ENCODE data around the gene SPOCK1. TPM values are rescaled to one million over a fixed set of nuclear protein-coding genes. Genes with fewer than 3 reads are reported as not detected.

Gene SPOCK1
- total and polyA plus RNA-seq, 2 of the 4 experiments (the other 2 are of a cell fraction), result 5.0 to 20.3 TPM

GRCh38 chr5:137218896-137219295, 280.2 kb downstream of the SPOCK1 start:
- POLR2A ChIA-PET (ENCODE audit: unreplicated experiment), result no interaction called here
- Histone ChIP-seq H2AFZ (replicated peaks; ENCODE audit: low read length, poor library complexity) (no peak overlapping the region), H3K27ac (ENCODE audit: insufficient read depth, low read length) (no peak overlapping the region), H3K9me1 (ENCODE audit: insufficient read depth, low read length) (no peaks in the 10 kb centered on the region), H3K23ac (ENCODE audit: low read depth, low read length) (no peak overlapping the region), H4K20me1 (ENCODE audit: insufficient read depth, low read length) (no peaks in the 10 kb centered on the region), H2BK15ac (ENCODE audit: low read depth, low read length) (no peak overlapping the region), H3K9me3 (ENCODE audit: control insufficient read depth, insufficient read depth, low read length) (no peaks in the 10 kb centered on the region), H3K18ac (ENCODE audit: low read depth, low read length) (no peak overlapping the region), H4K8ac (ENCODE audit: low read depth in 2 of 2, low read length in 2 of 2) (no peak overlapping the region), H2AK9ac (replicated peaks; ENCODE audit: low read depth, low read length, poor library complexity) (no peak overlapping the region), H4K91ac (ENCODE audit: insufficient read depth, low read depth, low read length) (no peak overlapping the region), H3K36me3 (ENCODE audit: control insufficient read depth, insufficient read depth, low read length) (no peaks in the 10 kb centered on the region), H3K9ac (ENCODE audit: low read depth, low read length) (no peak overlapping the region), H2BK20ac (ENCODE audit: low read depth, low read length) (no peak overlapping the region), H3K4ac (ENCODE audit: low read depth, low read length) (no peak overlapping the region), H4K5ac (ENCODE audit: low read depth, low read length) (no peak overlapping the region), H3K4me2 (ENCODE audit: low read depth, low read length) (no peak overlapping the region), H3K4me3 (ENCODE audit: insufficient read depth, low read depth, low read length) (no peak overlapping the region), H3K4me1 (ENCODE audit: control insufficient read depth, insufficient read depth, low read length) (0 out of 2 replicates have a peak, but pooled peaks cover 2% of the 10 kb centered on the region), H3K27me3 (ENCODE audit: control insufficient read depth, insufficient read depth, low read length) (no peaks in the 10 kb centered on the region), H2BK120ac (ENCODE audit: low read depth, low read length) (no peak overlapping the region), H3K56ac (ENCODE audit: extremely low read depth, insufficient read depth, low read length) (no peak overlapping the region), H3K79me1 (ENCODE audit: low read depth in 1 of 2, low read length in 2 of 2) (no peaks in the 10 kb centered on the region), H2BK5ac (ENCODE audit: low read depth, low read length, poor library complexity, severe bottlenecking) (no peak overlapping the region), H2AK5ac (ENCODE audit: low read depth, low read length) (no peak overlapping the region), H3K14ac (replicated peaks; ENCODE audit: low read depth, low read length) (no peak overlapping the region)
- CTCF ChIA-PET, result interaction anchor here (0.8 to 1.0 kb wide), 2 partner anchors 29 to 340 kb away, joined by 3 read pairs; no protein-coding TSS in a partner anchor
- no CpG with 5 or more reads among the region's 1 CpG for WGBS, 2 experiments (ENCODE audit: extremely low coverage in 2 of 2, insufficient read length in 1 of 2)
- dilution Hi-C loops (cut with HindIII; ENCODE audit: low sequenced_read_pairs, unreplicated experiment), result no loop called here
- in situ Hi-C loops (cut with MboI; ENCODE audit: low sequenced_read_pairs), result no loop called here
- intact Hi-C loops (cut with micrococcal nuclease), result no loop called here
- ATAC-seq (ENCODE audit: low read depth), result no peak
- BruUV-seq (replicated peaks), result no TSS peak
- DNase-seq, result no peak
- TF ChIP-seq ELK1 (IDR thresholded peaks at IDR 0.05; ENCODE audit: borderline replicate concordance, low read depth, low read length) (no peak), BHLHE40 (IDR thresholded peaks at IDR 0.05; ENCODE audit: low read depth, low read length) (no peak), USF2 (IDR thresholded peaks at IDR 0.05; ENCODE audit: low read depth, low read length) (no peak), MAFK (IDR thresholded peaks at IDR 0.05; ENCODE audit: low read depth, low read length) (no peak), RAD21 (IDR thresholded peaks at IDR 0.05; ENCODE audit: low read length) (no peak), NFE2L2 (IDR thresholded peaks at IDR 0.05; ENCODE audit: low read depth, low read length) (no peak), CHD1 (IDR thresholded peaks at IDR 0.05; ENCODE audit: low read depth, low read length) (no peak), SMC3 (IDR thresholded peaks at IDR 0.05; ENCODE audit: low read depth, low read length) (no peak), POLR2A (IDR thresholded peaks at IDR 0.05; ENCODE audit: low read depth, low read length) (no peak), RCOR1 (IDR thresholded peaks at IDR 0.05; ENCODE audit: insufficient replicate concordance, low read length) (no peak), RFX5 (IDR thresholded peaks at IDR 0.05; ENCODE audit: low read depth, low read length) (no peak), FOS (IDR thresholded peaks at IDR 0.05; ENCODE audit: low read depth, low read length) (no peak), CEBPB (IDR thresholded peaks at IDR 0.05; ENCODE audit: low read depth, low read length) (no peak), MXI1 (IDR thresholded peaks at IDR 0.05; ENCODE audit: borderline replicate concordance, low read depth, low read length) (no peak), CTCF (conservative IDR thresholded peaks at IDR 0.05; ENCODE audit: low read depth, low read length) (no peak), MAZ (IDR thresholded peaks at IDR 0.05; ENCODE audit: borderline replicate concordance, low read depth, low read length) (no peak)

All from IMR-90 (cell line).